Measurements from ENCODE around the gene PABPC1L.

Gene PABPC1L

DNA sequence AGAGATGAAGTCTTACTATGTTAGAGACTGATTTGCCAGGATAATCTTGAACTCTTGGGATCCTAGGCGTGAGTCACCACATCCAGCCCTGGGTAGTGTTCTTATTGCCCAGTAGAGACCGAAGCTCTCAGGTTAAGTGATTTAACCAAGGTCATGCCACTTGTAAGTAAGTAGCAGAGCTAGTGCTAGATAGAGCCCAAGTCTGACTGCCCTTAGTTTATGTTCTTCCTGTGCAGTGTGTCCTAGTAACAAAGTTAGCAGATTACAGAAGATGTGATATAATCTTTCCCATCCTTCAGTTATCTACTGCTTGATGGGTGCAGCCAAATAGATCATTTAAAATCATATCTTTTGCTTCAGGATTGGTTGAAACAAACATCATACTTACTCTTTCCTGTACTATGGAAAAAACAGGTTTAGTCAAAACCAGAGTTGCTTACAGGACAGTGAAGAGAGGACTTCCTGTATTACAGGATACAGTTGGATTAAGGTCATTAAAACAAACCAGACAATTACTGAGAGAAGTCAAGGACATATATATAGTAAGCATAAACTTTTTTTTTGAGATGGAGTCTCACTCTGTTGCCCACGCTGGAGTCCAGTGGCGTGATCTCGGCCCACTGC is 9.5 kb upstream of the PABPC1L start:
- no peak for DNase-seq (ENCODE audit: low read depth, low spot score)

DNA sequence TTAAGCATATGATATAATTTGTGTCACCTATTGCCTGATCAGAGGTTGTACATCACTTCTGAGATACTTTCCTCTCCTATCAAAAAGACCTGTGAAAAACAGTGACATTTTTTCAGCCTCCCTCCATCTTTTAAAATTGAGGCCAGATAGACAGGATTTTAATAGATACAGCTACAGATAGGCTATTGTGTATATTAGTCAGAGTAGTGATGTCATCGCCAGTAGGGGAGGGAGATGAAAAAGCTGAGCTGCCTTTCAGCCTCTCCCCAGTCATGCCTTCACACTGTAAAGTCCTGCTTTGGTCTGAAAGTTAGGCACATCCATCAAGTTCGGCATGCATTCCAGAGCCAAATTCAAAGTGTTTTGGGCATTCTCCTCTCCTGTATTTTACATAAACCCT is 7.9 kb upstream of the PABPC1L start:
- DNase-seq (ENCODE audit: low read depth, low spot score): no peak

DNA sequence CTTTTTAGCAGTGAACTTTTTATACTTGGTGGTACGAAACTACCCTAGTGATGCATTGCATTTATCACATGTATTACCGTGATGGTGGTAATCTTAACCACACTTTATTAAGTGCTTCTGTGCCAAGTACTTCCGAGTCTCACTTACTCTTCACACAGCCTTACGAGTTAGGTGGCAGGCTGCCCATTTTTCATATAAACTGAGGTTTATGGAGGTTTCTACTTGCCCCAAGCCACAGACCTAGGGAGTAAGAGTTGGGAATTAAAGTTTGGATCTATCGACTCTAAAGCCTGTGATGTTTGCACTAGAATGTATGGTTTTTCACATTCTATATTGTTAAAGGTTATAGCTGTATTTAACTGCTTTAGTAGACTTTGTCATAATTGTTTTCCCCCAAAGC is 5.5 kb upstream of the PABPC1L start:
- DNase-seq (ENCODE audit: low read depth, low spot score): no peak

- DNase-seq (ENCODE audit: low read depth, low spot score): no peak
Observed at GRCh38 chr20:44908987-44909871, 631 bp upstream of the PABPC1L start.

DNA sequence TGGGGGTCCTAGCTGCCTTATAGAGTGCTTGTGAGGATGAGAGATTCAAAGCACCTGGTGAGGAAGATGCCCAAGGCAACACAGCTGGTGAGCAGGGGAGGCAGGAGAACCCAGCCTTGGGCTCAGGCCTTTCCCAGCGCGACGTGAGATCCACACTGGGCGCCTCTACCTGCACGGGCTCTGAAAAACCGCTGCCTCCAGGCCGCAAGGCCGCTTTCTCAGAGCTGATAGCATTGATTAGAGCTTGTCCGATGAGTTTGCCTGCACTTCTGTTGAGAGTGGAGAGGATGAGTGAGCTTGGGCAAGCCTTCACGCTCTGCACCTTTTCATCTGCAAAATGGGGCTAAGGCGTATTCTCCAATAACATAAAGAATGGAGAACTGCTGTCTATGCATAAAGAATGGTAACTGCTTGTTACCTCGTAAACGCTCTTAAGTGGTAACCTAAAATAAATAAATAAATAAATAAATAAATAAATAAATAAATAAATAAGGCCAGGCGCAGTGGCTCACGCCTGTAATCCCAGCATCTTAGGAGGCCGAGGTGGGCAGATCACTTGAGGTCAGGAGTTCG is 916 bp downstream of the PABPC1L start:
- no peak for DNase-seq (ENCODE audit: low read depth, low spot score)

GRCh38 chr20:44911264-44911921 is 1.5 kb downstream of the PABPC1L start:
- no peak for DNase-seq (ENCODE audit: low read depth, low spot score)

DNA sequence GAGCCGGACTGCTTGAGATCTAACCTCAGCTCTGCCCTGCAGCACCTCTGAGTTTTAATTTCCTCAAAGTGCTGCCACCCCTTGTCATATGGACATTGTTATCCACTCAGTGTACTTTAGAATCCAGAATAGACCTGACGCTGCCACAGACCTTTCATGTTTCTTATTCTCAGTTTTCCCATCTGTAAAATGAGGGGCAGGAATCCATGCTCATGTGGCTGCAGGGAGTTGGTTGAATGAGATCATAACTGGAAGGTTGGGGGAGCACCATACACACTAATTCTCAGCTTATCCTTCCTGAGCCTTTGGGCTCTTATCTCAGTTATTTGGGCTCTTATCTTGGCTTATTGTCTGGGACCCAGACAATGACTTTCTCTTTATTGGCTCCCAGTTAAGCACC is 2.3 kb downstream of the PABPC1L start:
- no peak for DNase-seq (ENCODE audit: low read depth, low spot score)

DNA sequence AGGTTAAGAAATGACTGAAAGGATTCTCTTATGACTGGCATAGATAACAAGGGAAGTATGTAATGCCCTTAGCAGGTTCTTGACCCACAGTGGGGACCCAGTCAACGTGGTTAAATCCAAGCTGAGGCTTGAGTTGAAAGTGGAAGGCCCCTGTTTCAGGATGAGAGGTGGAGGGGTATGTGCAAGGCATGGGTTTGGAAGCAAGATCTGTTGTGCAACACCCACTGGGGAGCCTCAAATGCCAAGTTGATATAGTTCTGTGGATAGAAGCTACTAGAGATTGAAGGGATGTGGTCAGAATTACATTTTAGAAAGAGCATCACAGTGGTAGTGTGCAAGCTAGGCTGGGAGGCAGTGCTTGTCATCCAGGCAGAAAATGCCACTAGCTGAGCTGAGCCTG is 5.1 kb downstream of the PABPC1L start:
- DNase-seq (ENCODE audit: low read depth, low spot score): no peak

- DNase-seq (ENCODE audit: low read depth, low spot score): no peak
Observed at GRCh38 chr20:44916586-44916985, 6.7 kb downstream of the PABPC1L start.

DNA sequence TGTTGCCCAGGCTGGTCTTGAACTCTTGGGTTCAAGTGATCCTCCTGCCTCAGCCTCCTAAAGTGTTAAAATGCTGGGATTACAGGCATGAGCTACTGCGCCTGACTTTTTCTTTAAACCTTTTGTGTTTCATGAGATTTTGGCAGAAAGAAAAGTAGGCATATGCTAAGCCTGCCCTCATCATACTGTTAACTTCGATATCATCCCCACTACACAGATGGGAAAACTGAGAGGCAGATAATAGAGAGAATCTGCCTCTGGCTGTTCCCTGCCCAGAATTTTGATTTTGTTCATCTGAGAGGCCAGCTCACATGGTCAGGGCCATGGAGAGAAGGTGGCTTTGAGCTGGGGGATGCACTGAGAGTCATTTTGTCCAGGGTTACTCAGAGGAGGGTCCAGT is 7.5 kb downstream of the PABPC1L start:
- DNase-seq (ENCODE audit: low read depth, low spot score): no peak

DNA sequence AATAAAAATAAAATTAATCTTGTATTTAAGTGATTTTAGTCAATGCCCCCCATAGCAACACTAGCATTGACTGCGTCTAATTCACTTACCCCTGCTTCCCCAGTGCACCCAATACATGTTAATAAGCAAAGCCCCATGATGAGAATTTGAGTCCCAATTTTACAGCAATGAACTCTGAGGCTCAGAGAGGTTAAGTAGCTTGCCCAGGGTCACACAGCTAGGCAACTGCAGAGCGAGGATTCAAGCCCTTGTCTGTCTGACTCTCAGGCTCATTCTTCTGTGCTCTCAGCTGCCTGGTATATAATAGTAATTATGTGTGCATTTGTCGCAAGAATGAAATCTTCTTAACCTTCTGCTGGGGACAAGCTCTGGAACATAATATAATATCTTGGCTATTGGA is 8.5 kb downstream of the PABPC1L start:
- no peak for DNase-seq (ENCODE audit: low read depth, low spot score)

DNA sequence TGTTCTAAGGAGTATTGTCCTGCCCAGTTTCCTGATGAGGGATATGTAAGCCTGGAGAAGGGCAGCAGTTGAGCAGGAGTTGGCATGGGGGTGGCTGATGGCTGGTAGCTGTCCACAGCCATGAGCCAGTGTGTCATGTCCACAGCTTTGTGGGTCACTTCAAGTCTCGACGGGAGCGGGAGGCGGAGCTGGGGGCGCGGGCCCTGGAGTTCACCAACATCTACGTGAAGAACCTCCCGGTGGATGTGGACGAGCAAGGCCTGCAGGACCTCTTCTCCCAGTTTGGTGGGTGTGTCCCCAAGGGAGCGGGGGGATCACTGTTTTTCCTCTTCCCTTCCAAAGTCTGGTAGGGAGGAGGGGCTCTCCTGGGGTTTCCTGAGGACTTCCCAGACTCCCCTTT is 8.9 kb downstream of the PABPC1L start:
- DNase-seq (ENCODE audit: low read depth, low spot score): no peak

GRCh38 chr20:44921447-44921846 is 11.6 kb downstream of the PABPC1L start:
- no peak for DNase-seq (ENCODE audit: low read depth, low spot score)

GRCh38 chr20:44924541-44924940 is 14.7 kb downstream of the PABPC1L start:
- no peak for DNase-seq (ENCODE audit: low read depth, low spot score)

DNA sequence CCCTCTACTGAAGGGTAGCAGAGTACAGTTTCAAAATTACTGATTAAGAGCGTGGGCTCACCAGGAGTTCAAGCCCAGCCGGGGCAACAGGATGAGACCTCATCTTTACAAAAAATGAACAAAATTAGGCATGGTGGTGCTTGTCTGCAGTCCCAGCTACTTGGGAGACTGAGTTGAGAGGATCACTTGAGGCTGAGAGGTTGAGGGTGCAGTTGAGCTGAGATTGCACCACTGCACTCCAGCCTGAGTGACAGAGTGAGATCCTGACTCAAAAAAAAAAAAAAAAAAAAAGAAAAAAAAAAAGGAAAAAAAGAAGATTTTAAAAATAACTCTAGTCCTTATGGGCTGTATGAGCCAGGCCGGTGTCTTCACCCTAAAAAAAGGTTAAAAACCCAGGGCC is 18.7 kb downstream of the PABPC1L start:
- no peak for DNase-seq (ENCODE audit: low read depth, low spot score)

- no peak for DNase-seq (ENCODE audit: low read depth, low spot score)
Observed at GRCh38 chr20:44930517-44931168, 20.8 kb downstream of the PABPC1L start.

GRCh38 chr20:44931911-44932310 is 22.1 kb downstream of the PABPC1L start:
- DNase-seq (ENCODE audit: low read depth, low spot score): no peak

DNA sequence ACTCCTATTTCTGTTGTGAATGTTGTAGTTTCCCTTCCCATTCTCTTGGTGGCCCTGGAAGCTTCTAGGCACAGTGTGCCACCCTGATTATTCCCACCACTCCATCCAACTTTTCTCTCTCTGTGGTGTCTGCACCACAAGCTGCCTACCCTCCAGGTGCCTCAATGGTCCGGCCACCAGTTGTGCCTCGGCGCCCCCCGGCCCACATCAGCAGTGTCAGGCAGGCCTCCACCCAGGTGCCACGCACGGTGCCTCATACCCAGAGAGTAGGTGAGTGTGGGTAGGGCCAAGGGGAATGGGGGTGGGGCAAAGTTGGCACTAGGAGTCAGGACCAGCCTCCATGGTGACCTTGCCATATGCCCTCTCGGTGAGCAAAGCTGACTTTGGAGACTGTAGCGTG is 23.1 kb downstream of the PABPC1L start:
- DNase-seq (ENCODE audit: low read depth, low spot score): no peak

- no peak for DNase-seq (ENCODE audit: low read depth, low spot score)
Observed at GRCh38 chr20:44936510-44936909, 26.6 kb downstream of the PABPC1L start.

GRCh38 chr20:44938637-44939036 is 28.8 kb downstream of the PABPC1L start:
- DNase-seq (ENCODE audit: low read depth, low spot score): no peak

DNA sequence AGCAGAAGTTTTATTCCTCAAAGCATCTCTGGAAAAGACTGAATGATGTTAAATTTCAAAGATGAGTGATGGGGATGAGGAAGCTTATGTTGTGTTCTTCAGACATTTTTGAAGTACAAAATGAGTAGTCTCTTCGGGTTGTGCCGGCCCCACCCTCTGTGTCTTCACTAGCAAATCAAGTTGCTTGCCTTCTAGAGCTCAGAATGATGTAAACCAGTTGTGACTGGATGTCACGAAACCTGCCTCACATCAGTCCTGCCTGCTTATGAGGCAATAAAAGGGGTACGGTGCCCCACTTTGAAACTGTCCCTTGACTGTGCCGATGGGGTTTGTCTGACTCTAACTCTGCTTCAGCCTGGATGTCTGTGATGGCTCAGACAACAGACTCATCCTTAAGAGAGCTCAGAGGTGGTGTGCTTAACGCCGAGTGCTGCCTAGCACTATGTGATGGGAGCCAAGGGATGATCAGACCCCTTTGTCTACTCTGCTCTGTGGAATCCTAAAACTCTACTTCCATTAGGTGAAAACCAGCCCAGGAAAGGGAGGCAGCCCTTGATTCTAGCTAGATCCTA is 31.3 kb downstream of the PABPC1L start:
- no peak for DNase-seq (ENCODE audit: low read depth, low spot score)

Measured in smooth muscle cell of the brain vasculature (primary cell).